Measurements from ENCODE around the gene MT3.
A peak's percentile ranks its signal among the peaks of the same experiment; 100 is the strongest.

The MT3 gene

DNA sequence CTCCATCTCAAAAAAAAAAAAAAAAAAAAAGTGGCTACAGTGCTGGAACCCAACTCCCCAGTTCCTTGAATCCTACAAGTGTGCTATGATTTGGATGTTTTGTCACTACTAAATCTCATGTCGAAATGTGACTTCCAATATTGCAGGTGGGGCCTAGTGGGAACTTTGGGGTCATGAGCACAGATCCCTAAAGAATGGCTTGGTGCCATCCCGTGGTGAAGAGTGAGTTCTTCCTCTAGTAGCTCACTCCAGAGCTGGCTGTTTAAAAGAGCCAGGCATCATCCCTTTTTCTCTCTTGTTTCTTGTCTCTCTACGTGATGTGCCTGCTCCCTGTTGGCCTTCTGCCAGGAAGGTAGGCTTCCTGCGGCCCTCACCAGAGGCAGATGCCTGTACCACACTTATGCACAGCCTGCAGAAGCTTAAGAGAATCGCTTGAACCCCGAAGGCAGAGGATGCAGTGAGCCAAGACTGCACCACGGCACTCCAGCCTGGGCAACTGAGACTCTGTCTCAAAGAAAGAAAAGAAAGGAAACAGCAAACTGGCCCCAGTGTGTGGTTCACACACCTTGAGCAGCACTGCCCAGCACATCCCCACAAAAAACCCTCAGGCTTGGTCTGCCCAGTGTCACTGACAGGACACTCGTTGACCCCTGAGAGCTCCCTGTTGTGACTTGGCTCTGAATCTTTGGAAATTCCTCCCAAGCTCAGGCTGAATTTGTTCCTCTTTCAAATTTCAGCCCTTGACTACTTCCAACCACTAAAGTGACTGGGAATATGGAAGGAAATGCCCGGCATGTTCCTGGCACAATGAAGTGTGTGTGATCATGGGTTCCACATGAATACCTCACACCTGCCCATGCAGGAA is 39.4 kb downstream of the MT3 start:
- Histone ChIP-seq H3K4me3 (ENCODE audit: low read length) (no peak overlapping the region), H3K9me3 (ENCODE audit: control insufficient read depth, low read length) (no peaks in the 10 kb centered on the region), H3K36me3 (ENCODE audit: control insufficient read depth, insufficient read depth, low read length) (no peaks in the 10 kb centered on the region), H3K27me3 (ENCODE audit: control insufficient read depth, insufficient read depth, low read length) (peaks cover 20% of the 10 kb centered on the region), H3K4me1 (ENCODE audit: control insufficient read depth, insufficient read depth, low read length) (peaks cover 23% of the 10 kb centered on the region), H3K9ac (ENCODE audit: low read length) (no peak overlapping the region)

DNA sequence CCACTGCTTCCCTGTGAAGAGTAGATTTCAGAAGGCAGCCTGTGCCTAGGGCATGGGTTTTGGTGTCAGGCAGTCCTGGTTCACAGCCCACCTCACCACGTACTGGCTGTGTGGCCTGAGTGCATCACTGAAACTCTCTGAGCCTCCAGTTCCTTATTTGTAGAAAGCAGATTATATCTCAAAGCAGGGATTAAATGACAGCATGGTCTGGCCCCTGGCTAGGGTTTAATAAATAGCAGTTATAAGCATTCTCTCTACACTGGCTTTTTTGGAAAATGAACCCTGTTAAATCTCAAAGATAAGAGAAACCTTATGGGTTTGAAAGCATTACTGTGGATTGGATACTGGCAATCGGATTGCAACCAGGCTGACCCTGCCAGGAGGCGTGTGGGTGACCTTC is 40.2 kb downstream of the MT3 start:
- Histone ChIP-seq H3K4me3 (ENCODE audit: low read length) (no peak overlapping the region), H3K9me3 (ENCODE audit: control insufficient read depth, low read length) (no peaks in the 10 kb centered on the region), H3K9ac (ENCODE audit: low read length) (no peak overlapping the region), H3K4me1 (ENCODE audit: control insufficient read depth, insufficient read depth, low read length) (peaks cover 24% of the 10 kb centered on the region), H3K27me3 (ENCODE audit: control insufficient read depth, insufficient read depth, low read length) (peaks cover 28% of the 10 kb centered on the region), H3K36me3 (ENCODE audit: control insufficient read depth, insufficient read depth, low read length) (no peaks in the 10 kb centered on the region)

DNA sequence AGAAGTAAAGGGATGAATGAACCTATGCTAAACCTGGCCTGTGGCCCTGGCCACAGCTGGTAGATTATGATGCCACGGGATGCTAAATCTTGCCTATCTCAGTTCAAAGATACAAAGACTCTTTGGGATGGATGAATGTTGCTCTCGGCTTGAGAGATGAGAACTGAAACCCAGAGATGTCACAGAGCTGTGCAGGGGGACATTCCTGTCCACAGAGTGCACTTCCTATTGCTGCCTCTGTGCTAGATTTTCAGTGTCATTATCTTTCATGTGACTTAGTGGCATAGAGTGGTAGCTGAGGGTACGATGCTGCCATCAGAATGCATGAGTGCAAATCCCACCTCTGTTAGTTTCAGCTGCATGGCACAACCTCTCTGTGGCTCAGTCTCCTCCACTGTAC is 40.8 kb downstream of the MT3 start:
- no peaks in the 10 kb centered on the region for H3K9me3 ChIP-seq (ENCODE audit: control insufficient read depth, low read length)
- H3K36me3 ChIP-seq (ENCODE audit: control insufficient read depth, insufficient read depth, low read length): no peaks in the 10 kb centered on the region
- no peak overlapping the region for H3K4me3 ChIP-seq (ENCODE audit: low read length)
- peaks cover 34% of the 10 kb centered on the region for H3K27me3 ChIP-seq (ENCODE audit: control insufficient read depth, insufficient read depth, low read length)
- peaks cover 27% of the 10 kb centered on the region for H3K4me1 ChIP-seq (ENCODE audit: control insufficient read depth, insufficient read depth, low read length)
- H3K9ac ChIP-seq (ENCODE audit: low read length): no peak overlapping the region

DNA sequence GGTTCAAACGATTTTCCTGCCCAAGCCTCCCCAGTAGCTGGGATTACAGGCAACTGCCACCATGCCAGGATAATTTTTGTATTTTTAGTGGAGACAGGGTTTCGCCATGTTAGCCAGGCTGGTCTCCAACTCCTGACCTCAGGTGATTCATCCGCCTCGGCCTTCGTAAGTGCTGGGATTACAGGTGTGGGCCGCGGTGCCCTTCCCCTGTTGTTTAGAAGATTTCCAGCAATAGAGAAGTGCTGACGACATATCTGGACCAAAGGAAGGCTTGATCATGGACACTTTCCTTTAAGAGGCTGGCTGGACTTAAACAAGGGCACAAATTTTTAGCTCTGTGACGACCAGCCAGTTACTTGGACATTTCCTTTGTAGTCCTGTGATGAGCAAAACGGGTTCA is 41.9 kb downstream of the MT3 start:
- Histone ChIP-seq H3K27me3 (ENCODE audit: control insufficient read depth, insufficient read depth, low read length) (peaks cover 45% of the 10 kb centered on the region), H3K9ac (ENCODE audit: low read length) (no peak overlapping the region), H3K36me3 (ENCODE audit: control insufficient read depth, insufficient read depth, low read length) (no peaks in the 10 kb centered on the region), H3K9me3 (ENCODE audit: control insufficient read depth, low read length) (no peaks in the 10 kb centered on the region), H3K4me1 (ENCODE audit: control insufficient read depth, insufficient read depth, low read length) (peaks cover 29% of the 10 kb centered on the region), H3K4me3 (ENCODE audit: low read length) (no peak overlapping the region)

DNA sequence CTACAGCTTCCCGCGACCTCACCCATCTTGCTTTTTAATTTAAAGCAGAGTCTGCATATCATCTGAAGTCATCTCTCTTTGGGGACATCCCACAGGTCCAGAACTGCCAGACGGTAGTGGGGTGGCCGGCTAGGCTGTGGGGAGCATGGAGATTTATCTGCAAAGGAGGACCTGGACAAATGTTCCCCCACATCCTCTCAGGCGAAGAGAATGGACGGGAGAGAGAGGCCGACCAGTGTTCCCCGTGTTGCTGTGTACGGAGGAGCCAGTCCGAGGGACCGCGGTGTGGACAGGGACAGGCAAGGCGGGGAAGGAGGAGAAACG is 42.5 kb downstream of the MT3 start:
- H3K36me3 ChIP-seq (ENCODE audit: control insufficient read depth, insufficient read depth, low read length): no peaks in the 10 kb centered on the region
- H3K4me3 ChIP-seq (ENCODE audit: low read length): peak overlapping the region; percentile 25
- peaks cover 29% of the 10 kb centered on the region for H3K4me1 ChIP-seq (ENCODE audit: control insufficient read depth, insufficient read depth, low read length)
- no peaks in the 10 kb centered on the region for H3K9me3 ChIP-seq (ENCODE audit: control insufficient read depth, low read length)
- peaks cover 50% of the 10 kb centered on the region for H3K27me3 ChIP-seq (ENCODE audit: control insufficient read depth, insufficient read depth, low read length)
- H3K9ac ChIP-seq (ENCODE audit: low read length): peak overlapping the region; percentile 78

DNA sequence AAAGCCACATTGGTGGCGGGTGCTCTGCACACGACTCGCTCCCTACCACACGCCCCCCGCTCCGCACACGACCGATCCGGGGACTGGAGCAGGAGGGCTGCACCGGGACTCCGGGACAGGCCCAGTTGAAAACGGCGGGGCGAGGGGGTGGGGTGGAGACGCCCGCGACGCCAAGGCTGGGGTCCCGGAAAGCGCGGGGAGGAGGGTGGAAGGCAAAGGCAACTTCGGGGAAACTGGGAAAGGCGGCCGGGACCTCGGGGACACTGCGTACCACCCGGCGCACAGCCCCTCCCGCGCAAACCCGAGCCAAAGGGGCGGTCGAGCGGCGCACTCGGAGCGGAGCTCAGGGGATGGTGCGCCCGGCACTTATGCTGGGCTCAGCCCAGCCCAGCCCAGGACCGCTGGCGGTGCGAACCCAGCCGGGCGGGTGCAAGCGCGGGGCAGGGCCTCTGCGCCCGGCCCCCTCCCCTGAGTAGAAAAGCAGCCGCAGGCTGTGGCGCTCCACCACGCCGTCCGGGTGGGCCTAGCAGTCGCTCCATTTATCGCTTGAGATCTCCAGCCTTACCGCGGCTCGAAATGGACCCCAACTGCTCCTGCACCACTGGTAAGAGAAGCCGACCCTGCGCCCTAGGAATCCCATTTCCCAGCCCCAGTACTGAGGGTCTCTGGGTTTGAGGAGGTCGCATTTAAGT is 43.0 kb downstream of the MT3 start, which contains the start of gene MT1M:
Gene MT1M, plus strand, starts transcription at position 504 of the 692 bp plus-strand sequence. Its CDS starts 73 bp downstream, at position 577.
- H3K9ac ChIP-seq (ENCODE audit: low read length): peak within 1 kb of the TSS; percentile 78
- peaks cover 50% of the 10 kb centered on the region for H3K27me3 ChIP-seq (ENCODE audit: control insufficient read depth, insufficient read depth, low read length)
- no peaks in the 10 kb centered on the region for H3K36me3 ChIP-seq (ENCODE audit: control insufficient read depth, insufficient read depth, low read length)
- no peaks in the 10 kb centered on the region for H3K9me3 ChIP-seq (ENCODE audit: control insufficient read depth, low read length)
- H3K4me3 ChIP-seq (ENCODE audit: low read length): peak within 1 kb of the TSS; percentile 25
- peaks cover 24% of the 10 kb centered on the region for H3K4me1 ChIP-seq (ENCODE audit: control insufficient read depth, insufficient read depth, low read length)

DNA sequence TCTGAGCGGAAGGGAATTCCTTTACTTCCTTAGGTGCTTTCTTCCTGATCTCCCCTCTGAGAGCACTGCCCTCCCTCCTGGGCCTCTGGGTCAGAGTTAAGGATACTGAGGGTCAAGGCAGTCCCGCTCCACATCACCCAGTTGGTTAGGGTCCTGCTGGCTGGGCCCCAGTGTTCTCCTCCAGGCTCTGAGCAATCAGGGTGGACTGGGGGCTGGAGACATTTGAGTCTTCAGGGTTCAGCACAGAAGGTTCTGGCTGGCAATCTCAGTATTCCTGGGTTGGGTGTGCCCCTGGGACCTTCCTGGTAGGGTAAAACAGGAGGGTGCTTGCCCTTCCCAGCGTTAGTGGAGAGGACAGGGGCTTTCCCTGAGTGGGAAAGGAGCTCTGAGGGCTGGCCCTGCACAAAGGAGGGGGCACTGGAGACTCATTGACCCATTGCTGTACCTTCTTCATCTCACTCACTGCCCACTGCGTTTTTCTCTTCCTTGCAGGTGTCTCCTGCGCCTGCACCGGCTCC is 43.6 kb downstream of the MT3 start:
- peaks cover 55% of the 10 kb centered on the region for H3K27me3 ChIP-seq (ENCODE audit: control insufficient read depth, insufficient read depth, low read length)
- no peaks in the 10 kb centered on the region for H3K36me3 ChIP-seq (ENCODE audit: control insufficient read depth, insufficient read depth, low read length)
- peak overlapping the region; percentile 78 for H3K9ac ChIP-seq (ENCODE audit: low read length)
- H3K4me3 ChIP-seq (ENCODE audit: low read length): peak overlapping the region; percentile 15
- H3K9me3 ChIP-seq (ENCODE audit: control insufficient read depth, low read length): no peaks in the 10 kb centered on the region
- H3K4me1 ChIP-seq (ENCODE audit: control insufficient read depth, insufficient read depth, low read length): peaks cover 28% of the 10 kb centered on the region

DNA sequence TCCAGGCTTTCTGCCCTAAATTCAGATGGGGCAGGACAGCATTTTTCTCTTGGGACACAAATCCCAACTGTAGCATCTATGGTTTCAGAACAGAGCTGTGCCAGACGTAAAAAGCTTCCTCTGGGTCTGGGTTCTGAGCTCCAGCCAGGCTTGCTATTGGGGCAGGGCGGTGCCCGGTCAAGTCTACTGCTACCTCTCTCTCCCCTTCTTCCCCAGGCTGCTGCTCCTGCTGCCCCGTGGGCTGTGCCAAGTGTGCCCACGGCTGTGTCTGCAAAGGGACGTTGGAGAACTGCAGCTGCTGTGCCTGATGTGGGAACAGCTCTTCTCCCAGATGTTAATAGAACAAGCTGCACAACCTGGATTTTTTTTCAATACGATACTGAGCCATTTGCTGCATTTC is 44.2 kb downstream of the MT3 start:
- H3K4me3 ChIP-seq (ENCODE audit: low read length): no peak overlapping the region
- no peaks in the 10 kb centered on the region for H3K9me3 ChIP-seq (ENCODE audit: control insufficient read depth, low read length)
- no peaks in the 10 kb centered on the region for H3K36me3 ChIP-seq (ENCODE audit: control insufficient read depth, insufficient read depth, low read length)
- peaks cover 57% of the 10 kb centered on the region for H3K27me3 ChIP-seq (ENCODE audit: control insufficient read depth, insufficient read depth, low read length)
- peaks cover 34% of the 10 kb centered on the region for H3K4me1 ChIP-seq (ENCODE audit: control insufficient read depth, insufficient read depth, low read length)
- peak overlapping the region; percentile 78 for H3K9ac ChIP-seq (ENCODE audit: low read length)

DNA sequence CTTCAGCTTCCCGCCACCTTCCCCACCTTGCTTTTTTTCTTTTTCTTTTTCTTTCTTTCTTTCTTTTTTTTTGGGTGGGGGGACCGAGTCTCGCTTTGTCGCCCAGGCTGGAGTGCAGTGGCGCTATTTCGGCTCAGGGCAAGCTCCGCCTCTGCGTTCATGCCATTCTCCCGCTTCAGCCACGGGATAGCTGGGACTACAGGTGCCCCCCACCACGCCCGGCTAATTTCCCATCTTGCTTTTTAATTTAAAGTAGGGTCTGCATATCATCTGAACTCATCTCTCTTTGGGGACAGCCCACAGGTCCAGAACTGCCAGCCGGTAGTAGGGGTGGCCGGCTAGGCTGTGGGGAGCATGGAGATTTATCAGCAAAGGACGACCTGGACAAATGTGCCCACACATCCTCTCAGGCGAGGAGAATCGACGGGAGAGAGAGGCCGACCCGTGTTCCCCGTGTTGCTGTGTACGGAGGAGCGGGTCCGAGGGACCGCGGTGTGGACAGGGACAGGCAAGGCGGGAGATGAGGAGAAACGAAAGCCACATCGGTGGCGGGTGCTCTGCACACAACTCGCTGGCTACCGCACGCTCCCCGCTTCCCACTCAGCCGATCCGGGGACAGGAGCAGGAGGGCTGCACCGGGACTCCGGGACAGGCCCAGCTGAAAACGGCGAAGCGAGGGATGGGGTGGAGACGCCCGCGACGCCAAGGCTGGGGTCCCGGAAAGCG is 45.5 kb downstream of the MT3 start:
- peaks cover 46% of the 10 kb centered on the region for H3K4me1 ChIP-seq (ENCODE audit: control insufficient read depth, insufficient read depth, low read length)
- peaks cover 57% of the 10 kb centered on the region for H3K27me3 ChIP-seq (ENCODE audit: control insufficient read depth, insufficient read depth, low read length)
- H3K9ac ChIP-seq (ENCODE audit: low read length): no peak overlapping the region
- no peaks in the 10 kb centered on the region for H3K36me3 ChIP-seq (ENCODE audit: control insufficient read depth, insufficient read depth, low read length)
- H3K9me3 ChIP-seq (ENCODE audit: control insufficient read depth, low read length): no peaks in the 10 kb centered on the region
- H3K4me3 ChIP-seq (ENCODE audit: low read length): no peak overlapping the region

DNA sequence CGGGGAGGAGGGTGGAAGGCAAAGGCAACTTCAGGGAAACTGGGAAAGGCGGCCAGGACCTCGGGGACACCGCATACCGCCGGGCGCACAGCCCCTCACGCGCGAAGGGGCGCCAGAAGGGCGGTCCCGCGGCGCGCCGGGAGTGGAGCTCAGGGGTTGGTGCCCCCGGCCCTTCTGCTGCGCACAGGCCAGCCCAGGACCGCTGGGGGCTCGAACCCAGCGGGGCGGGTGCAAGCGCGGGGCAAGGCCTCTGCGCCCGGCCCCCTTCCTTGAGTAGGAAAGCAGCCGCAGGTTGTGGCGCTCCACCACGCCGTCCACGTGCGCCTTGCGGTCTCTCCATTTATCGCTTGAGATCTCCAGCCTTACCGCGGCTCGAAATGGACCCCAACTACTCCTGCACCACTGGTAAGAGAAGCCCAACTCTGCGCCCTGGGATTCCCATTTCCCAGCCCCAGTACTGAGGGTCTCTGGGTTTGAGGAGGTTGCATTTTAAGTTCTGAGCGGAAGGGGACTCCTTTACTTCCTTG is 46.2 kb downstream of the MT3 start:
- Histone ChIP-seq H3K9me3 (ENCODE audit: control insufficient read depth, low read length) (no peaks in the 10 kb centered on the region), H3K9ac (ENCODE audit: low read length) (no peak overlapping the region), H3K4me3 (ENCODE audit: low read length) (no peak overlapping the region), H3K27me3 (ENCODE audit: control insufficient read depth, insufficient read depth, low read length) (peaks cover 57% of the 10 kb centered on the region), H3K36me3 (ENCODE audit: control insufficient read depth, insufficient read depth, low read length) (no peaks in the 10 kb centered on the region), H3K4me1 (ENCODE audit: control insufficient read depth, insufficient read depth, low read length) (peaks cover 46% of the 10 kb centered on the region)

DNA sequence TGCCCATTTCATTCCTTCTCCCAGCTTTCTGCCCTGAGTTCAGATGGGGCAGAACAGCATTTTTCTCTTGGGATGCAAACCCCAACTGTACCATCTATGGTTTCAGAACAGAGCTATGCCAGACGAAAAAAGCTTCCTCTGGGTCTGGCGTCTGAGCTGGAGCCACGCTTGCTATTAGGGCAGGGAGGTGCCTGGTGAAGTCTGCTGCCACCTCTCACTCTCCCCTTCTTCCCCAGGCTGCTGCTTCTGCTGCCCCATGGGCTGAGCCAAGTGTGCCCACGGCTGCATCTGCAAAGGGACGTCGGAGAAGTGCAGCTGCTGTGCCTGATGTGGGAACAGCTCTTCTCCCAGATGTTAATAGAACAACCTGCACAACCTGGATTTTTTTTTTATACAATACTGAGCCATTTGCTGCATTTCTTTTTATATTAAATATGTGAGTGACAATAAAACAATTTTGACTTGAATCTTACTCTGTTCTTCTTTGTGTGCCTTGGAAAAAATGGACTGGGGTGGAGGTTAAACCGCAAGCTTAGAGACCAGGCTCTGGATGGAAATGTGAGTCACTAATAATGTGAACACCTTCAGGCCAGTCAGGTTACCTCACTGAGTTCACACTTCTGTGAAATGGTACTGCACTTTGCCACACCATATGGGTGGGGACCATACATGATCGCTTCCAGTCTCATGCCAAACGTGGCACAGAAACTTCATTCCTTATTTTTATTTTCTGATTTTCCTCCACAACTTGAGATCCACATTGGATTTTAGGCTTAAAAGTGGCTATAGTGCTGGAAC is 47.5 kb downstream of the MT3 start:
- Histone ChIP-seq H3K36me3 (ENCODE audit: control insufficient read depth, insufficient read depth, low read length) (no peaks in the 10 kb centered on the region), H3K4me3 (ENCODE audit: low read length) (no peak overlapping the region), H3K9ac (ENCODE audit: low read length) (no peak overlapping the region), H3K9me3 (ENCODE audit: control insufficient read depth, low read length) (no peaks in the 10 kb centered on the region), H3K27me3 (ENCODE audit: control insufficient read depth, insufficient read depth, low read length) (peaks cover 54% of the 10 kb centered on the region), H3K4me1 (ENCODE audit: control insufficient read depth, insufficient read depth, low read length) (peaks cover 44% of the 10 kb centered on the region)
